Epithelial cell of proximal tubule (primary cell): ENCODE measurements around the gene PRAMEF2. TPM values are rescaled to one million over a fixed set of nuclear protein-coding genes. Genes with fewer than 3 reads are reported as not detected.
"Not testable (repeated sequence)": the region's sequence is repeated elsewhere in the genome, so short reads cannot be mapped to it uniquely, and the experiment has no call there.

Source experiments
- DNase-seq: peaks from one replicate; pipeline ENCODE4 v3.0.0-alpha.2; 2011; ENCODE audit warnings: low read depth
- H3K4me3 ChIP-seq: 2 replicates; pipeline ENCODE4 v1.5.1; 2011; ENCODE audit warnings: low read depth, mild to moderate bottlenecking, low read length
- total RNA-seq: library from RNA; depleted of rRNA; stranded (reverse); fragments of >200 nt; gene quantifications from 2 replicates; pipeline ENCODE4 v1.2.3, GENCODE V29; 2015
- TF ChIP-seq, protein P1 (sequence below): conservative IDR thresholded peaks from 2 replicates; pipeline ENCODE4 v1.5.1; 2012; ENCODE audit warnings: low read depth, mild to moderate bottlenecking, low read length

The PRAMEF2 gene, protein sequence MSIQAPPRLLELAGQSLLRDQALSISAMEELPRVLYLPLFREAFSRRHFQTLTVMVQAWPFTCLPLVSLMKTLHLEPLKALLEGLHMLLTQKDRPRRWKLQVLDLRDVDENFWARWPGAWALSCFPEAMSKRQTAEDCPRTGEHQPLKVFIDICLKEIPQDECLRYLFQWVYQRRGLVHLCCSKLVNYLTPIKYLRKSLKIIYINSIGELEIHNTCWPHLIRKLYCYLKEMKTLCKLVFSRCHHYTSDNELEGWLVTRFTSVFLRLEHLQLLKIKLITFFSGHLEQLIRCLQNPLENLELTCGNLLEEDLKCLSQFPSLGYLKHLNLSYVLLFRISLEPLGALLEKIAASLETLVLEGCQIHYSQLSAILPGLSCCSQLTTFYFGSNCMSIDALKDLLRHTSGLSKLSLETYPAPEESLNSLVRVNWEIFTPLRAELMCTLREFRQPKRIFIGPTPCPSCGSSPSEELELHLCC
- total RNA-seq = not detected in 2 replicates

DNA sequence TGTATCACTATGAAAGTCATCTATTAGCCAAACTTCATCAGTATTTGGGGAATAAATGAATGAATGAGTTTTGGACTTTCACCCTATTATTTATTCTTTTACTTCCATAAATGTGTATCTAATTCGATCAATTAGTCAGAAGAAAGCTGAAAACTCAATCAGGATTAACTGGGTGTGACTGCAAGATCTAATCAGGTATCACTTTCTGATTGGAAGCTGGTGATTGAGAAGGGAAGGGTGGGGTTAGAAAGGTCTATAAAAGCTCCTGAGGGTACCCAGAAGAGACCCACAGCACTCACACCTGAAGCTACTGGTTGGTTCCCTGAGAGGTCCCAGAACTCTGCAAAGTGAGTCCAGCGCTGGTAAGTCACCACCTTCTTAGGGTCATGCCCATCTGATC lies at the start of gene PRAMEF2:
Gene PRAMEF2, plus strand, starts transcription at position 301 of the 400 bp plus-strand sequence. CDS start 1,924 bp downstream, outside the sequence.
- not testable (repeated sequence) for DNase-seq, H3K4me3 ChIP-seq

DNA sequence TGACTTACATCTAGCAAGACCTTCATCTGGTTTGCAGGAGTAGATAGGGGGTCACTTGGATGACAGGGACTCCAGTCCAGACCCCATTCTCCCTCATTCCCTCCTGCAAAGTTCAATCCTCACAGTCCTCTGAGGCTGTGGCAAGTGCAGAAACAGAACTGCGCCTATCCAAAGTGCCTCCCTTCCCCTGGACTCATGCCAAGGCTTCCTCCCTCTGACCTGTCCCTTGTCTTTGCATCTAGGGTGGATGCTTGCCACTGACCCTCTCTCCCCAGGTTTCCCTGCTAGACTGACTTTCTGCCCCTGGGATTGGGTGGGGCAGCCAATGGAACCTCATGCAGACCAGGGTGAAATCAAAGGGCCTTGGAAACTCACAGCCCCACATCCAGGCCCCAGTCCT lies 47.0 kb upstream of the PRAMEF2 start:
- no peak overlapping the region for H3K4me3 ChIP-seq
- TF ChIP-seq, protein P1, sequence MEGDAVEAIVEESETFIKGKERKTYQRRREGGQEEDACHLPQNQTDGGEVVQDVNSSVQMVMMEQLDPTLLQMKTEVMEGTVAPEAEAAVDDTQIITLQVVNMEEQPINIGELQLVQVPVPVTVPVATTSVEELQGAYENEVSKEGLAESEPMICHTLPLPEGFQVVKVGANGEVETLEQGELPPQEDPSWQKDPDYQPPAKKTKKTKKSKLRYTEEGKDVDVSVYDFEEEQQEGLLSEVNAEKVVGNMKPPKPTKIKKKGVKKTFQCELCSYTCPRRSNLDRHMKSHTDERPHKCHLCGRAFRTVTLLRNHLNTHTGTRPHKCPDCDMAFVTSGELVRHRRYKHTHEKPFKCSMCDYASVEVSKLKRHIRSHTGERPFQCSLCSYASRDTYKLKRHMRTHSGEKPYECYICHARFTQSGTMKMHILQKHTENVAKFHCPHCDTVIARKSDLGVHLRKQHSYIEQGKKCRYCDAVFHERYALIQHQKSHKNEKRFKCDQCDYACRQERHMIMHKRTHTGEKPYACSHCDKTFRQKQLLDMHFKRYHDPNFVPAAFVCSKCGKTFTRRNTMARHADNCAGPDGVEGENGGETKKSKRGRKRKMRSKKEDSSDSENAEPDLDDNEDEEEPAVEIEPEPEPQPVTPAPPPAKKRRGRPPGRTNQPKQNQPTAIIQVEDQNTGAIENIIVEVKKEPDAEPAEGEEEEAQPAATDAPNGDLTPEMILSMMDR = no peak
- DNase-seq = no peak

DNA sequence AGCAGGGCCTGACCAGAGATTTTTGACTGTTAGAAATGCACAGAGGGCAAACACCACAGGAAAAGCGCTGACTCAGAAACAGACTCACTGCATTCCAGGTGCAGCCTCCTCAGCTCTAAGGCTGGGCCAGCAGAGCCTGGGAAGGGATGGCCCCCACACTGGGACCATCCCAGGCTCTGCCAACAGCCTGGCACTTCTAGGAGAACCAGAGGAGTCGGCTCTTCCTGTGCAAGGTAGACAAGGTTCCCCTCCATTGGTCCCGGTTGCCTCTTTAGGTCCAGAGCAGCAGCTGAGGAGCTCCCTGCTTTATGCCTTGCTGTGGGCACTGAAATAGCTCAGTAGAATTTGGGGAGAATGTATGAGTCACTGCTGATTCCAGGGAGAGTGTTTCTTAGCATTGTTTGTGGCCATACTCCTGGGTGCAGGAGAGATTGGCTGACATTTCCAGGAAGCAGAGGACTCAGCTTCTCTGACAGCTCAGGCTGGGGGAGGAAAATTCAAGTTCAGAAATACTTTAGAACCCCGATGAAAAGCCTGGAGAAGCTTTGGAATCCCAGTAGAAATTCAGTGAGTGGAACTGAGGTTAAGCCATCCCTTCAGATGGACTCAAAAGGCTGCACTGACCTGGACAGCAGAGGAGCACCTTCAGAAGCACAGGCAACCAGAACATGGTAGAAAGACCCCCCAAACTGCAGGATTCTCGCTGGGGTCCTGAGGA lies 46.0 kb upstream of the PRAMEF2 start:
- TF ChIP-seq, protein P1 = no peak
- DNase-seq = no peak
- no peak overlapping the region for H3K4me3 ChIP-seq

DNA sequence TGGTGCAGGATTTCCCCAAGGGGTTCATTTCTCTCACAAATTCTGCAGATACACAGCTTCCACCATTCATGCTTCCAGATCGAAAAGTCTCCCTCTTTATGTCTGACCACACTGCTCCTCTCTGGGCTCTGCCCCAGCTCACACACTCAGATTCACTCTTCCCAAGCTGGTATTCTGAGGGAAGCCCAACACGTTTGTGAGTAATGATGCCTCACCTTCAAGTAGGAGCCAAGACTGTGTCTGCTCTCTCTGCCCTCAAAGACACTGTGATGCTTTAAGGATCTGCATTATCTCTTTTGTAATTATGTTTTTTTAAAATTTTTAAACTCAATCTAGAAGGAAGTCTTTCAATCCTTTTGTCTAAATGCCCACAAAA lies 45.5 kb upstream of the PRAMEF2 start:
- no peak for DNase-seq
- TF ChIP-seq, protein P1 = no peak
- H3K4me3 ChIP-seq = no peak overlapping the region

DNA sequence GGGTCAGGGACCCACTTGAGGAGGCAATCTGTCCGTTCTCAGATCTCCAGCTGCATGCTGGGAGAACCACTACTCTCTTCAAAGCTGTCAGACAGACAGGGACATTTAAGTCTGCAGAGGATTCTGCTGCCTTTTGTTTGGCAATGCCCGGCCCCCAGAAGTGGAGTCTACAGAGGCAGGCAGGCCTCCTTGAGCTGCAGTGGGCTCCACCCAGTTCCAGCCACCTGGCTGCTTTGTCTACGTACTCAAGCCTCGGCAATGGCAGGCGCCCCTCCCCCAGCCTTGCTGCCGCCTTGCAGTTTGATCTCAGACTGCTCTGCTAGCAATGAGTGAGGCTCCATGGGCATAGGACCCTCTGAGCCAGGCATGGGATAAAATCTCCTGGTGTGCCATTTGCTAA lies 37.8 kb upstream of the PRAMEF2 start:
- not testable (repeated sequence) for H3K4me3 ChIP-seq, DNase-seq

DNA sequence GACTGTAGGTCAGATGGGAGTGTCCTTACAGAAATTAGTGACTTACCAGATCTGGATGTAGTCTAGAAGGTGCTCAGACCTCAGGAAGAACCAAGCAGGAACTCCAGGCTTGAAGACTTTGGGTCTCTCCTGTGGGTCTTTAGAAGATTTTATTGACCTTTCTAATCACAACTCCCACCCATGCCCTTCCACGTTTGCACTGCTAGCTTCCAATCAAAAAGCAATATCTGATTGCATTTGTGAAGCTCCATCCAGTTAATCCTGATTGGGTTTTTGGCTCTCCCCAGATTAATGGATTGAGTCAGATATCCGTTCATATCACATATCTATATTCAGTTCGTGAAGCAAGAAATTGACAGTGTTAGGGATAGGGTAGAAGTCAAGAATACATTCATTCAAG lies 25.6 kb upstream of the PRAMEF2 start, which contains the start of gene PRAMEF11:
Gene PRAMEF11, minus strand, starts transcription at position 101 of the 400 bp plus-strand sequence. CDS start 2,621 bp downstream, outside the sequence.
- not testable (repeated sequence) for H3K4me3 ChIP-seq, DNase-seq

DNA sequence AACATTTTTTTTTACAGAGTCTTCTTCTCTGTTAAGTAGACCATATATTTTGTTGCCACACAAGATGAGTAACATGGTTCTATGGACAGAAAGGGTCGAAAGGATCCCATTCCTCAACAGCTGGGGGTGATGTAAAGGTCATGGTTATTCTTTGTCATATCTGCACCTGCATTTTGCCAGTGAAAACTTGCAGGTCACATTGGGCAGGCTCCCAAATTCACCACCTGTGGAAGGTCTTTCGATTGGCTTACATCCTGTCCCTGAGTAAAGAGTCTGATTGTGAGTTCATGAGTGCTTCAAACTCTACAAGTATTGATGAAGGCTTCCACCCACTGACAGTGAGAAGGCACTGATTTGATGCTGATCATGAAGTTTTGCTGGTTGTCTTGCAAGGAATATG lies 23.6 kb upstream of the PRAMEF2 start:
- not testable (repeated sequence) for DNase-seq, H3K4me3 ChIP-seq

DNA sequence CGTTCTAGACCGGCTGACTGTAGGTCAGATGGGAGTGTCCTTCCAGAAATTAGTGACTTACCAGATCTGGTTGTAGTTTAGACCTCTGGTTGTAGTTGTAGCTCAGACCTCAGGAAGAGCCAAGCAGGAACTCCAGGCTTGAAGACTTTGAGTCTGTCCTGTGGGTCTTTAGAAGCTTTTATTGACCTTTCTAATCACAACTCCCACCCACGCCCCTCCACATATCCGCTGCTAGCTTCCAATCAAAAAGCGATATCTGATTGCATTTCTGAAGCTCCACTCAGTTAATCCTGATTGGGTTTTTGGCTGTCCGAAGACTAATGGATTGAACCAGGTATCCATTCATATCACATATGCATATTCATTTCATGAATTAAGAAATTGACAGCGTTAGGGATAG lies 8.3 kb upstream of the PRAMEF2 start, which contains the start of gene HNRNPCL1:
Gene HNRNPCL1, minus strand, starts transcription at position 101 of the 400 bp plus-strand sequence. CDS start 431 bp downstream, outside the sequence.
- not testable (repeated sequence) for H3K4me3 ChIP-seq, DNase-seq

DNA sequence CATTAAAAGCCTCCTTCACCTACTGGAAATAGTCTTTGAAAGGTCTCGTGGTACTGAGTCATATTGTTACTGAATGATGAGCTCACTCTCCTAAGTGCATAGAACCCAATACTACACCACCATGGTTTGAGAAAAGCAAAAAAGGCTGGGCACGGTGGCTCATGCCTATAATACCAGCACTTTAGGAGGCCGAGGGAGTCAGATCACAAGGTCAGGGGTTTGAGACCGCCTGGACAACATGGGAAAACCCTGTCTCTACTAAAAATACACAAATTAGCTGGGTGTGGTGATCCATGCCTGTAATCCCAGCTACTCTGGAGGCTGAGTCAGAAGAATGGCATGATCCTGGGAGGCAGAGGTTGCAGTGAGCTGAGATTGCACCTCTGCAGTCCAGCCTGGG lies 5.1 kb upstream of the PRAMEF2 start:
- TF ChIP-seq, protein P1 = no peak
- DNase-seq = peak; percentile 63
- H3K4me3 ChIP-seq = no peak overlapping the region

DNA sequence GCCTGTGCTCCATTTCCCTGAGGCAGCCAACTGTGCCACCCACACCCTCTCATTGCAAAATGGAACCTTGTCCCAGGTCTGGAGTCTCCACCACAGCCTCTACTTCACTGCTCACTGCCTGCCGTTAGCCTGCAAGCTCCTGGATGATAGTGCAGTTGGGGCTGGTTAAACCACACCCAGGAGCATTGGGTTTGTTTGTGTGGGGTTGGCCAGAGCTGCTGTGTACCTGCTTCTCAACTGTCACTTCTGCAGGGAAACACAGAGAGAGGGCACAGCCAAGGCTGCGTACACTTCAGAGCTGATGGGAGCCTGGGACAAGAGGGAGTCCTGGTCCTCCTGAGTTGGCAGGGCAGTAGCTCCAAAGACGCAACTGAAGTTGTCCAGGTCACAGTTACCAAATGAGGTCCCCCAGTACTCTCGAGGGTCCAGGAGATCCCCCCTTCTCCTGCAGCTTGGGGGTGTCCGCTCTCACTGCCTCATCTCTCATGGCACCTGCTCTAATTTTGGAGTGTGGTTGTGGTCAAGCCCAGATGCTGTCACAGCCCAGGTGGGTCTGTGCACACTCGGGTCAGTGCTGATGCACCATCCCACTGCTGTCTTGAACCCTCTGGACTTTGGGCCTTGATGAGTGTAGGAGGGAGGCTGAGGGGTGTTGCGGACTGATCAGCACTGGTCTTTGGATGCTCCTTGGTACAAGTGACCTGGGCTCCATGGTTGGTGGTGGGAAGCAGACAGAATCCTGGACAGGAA lies 6.4 kb downstream of the PRAMEF2 start:
- not testable (repeated sequence) for H3K4me3 ChIP-seq, DNase-seq

DNA sequence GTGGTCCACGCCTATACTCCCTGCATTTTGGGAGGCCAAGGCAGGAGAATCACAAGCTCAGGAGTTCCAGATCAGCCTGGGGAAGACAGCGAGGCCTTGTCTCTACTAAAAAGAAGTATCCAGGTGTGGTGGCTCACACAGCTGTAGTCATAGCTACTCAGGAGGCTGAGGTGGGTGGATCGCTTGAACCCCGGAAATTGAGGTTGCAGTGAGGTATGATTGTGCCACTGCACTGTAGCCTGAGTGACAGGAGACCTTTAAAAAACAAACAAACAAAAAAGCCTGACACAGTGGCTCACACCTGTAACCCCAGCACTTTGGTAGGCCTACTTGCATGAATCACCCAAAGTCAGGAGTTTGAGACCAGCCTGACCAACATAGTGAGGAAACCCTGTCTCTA lies 21.6 kb downstream of the PRAMEF2 start:
- H3K4me3 ChIP-seq, DNase-seq: not testable (repeated sequence)

DNA sequence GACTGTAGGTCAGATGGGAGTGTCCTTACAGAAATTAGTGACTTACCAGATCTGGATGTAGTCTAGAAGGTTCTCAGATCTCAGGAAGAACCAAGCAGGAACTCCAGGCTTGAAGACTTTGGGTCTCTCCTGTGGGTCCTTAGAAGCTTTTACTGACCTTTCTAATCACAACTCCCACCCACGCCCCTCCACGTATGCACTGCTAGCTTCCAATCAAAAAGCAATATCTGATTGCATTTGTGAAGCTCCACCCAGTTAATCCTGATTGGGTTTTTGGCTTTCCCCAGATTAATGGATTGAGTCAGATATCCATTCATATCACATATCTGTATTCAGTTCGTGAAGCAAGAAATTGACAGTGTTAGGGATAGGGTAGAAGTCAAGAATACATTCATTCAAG lies 29.2 kb downstream of the PRAMEF2 start, which contains the start of gene PRAMEF4:
Gene PRAMEF4, minus strand, starts transcription at position 101 of the 400 bp plus-strand sequence. CDS start 2,807 bp downstream, outside the sequence.
- H3K4me3 ChIP-seq, DNase-seq: not testable (repeated sequence)

DNA sequence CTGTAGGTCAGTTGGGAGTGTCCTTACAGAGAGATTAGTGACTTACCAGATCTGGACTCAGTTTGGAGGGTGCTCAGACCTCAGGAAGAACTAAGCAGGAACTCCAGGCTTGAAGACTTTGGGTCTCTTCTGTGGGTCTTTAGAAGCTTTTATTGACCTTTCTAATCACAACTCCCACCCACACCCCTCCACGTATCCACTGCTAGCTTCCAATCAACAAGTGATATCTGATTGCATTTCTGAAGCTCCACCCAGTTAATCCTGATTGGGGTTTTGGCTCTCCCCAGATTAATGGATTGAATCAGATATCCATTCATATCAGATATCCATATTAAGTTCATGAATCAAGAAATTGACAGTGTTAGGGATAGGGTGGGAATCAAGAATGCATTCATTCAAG lies 41.3 kb downstream of the PRAMEF2 start, which contains the start of gene PRAMEF10:
Gene PRAMEF10, minus strand, starts transcription at position 101 of the 400 bp plus-strand sequence. CDS start 2,423 bp downstream, outside the sequence.
- not testable (repeated sequence) for H3K4me3 ChIP-seq, DNase-seq
